Esophagus muscularis mucosa (tissue), 4 donors: ENCODE measurements around the gene NAV2. TPM values are rescaled to one million over a fixed set of nuclear protein-coding genes. Genes with fewer than 3 reads are reported as not detected.

Experiments
- DNase-seq: peaks from one replicate; pipeline ENCODE4 v3.0.0-alpha.2; 2017; ENCODE audit errors: extremely low spot score
- H3K27ac ChIP-seq, 4 donors: fragments of 200-600 bp; sonication (generic); replicated peaks in 1 of 4; 1 replicate in 3 of 4; 2 replicates in 1 of 4; pipeline ENCODE4 v1.5.1; 2016 to 2019; ENCODE audit warnings: mild to moderate bottlenecking in 1 of 4
- H3K27me3 ChIP-seq, 4 donors: fragments of 200-600 bp; sonication (generic); one replicate each; pipeline versions ENCODE4 v1.5.1 to v1.6.0; 2016 to 2019
- H3K36me3 ChIP-seq, 4 donors: fragments of 200-600 bp; sonication (generic); one replicate each; pipeline ENCODE4 v1.5.1; 2016 to 2019
- H3K4me1 ChIP-seq, 4 donors: fragments of 200-600 bp; sonication (generic); one replicate each; pipeline ENCODE4 v1.5.1; 2016 to 2019
- H3K4me3 ChIP-seq, 4 donors: fragments of 200-600 bp; sonication (generic); 1 replicate in 2 of 4; 2 replicates in 2 of 4; pipeline ENCODE4 v1.5.1; 2016 to 2019; ENCODE audit warnings: mild to moderate bottlenecking in 4 of 4, moderate library complexity in 1 of 4
- H3K9me3 ChIP-seq, 4 donors: fragments of 200-600 bp; sonication (generic); 1 replicate in 3 of 4; 2 replicates in 1 of 4; pipeline ENCODE4 v1.5.1; 2016 to 2019
- EP300 ChIP-seq: sonication (generic); formaldehyde crosslinking; IDR thresholded peaks from one replicate; pipeline ENCODE4 v1.6.1; 2017; ENCODE audit warnings: antibody characterized with exemption
- POLR2A ChIP-seq: fragments of 450-650 bp; IDR thresholded peaks from one replicate; pipeline ENCODE4 v1.6.1; 2017; ENCODE audit warnings: antibody characterized with exemption, moderate library complexity, mild to moderate bottlenecking, low read depth
- POLR2AphosphoS5 ChIP-seq, 2 donors: sonication (generic); formaldehyde crosslinking; IDR thresholded peaks; one replicate each; pipeline ENCODE4 v1.6.1; 2017; ENCODE audit warnings: antibody characterized with exemption in 2 of 2
- WGBS: methylation state at CpG from one replicate; pipeline ENCODE4 v1.1.5; 2018; 5-methylcytosine and 5-hydroxymethylcytosine counted together
- intact Hi-C: fragments of 100-400 bp; cut with DNase I; formaldehyde crosslinking; loops from one replicate; pipeline ENCODE4 v1.15.1; 2023
- total RNA-seq, 4 donors: library from RNA; depleted of rRNA; stranded (reverse); fragments of >200 nt; gene quantifications; one replicate each; pipeline versions ENCODE4 v1.1.0 to v1.2.1, GENCODE V29; 2016
- TF ChIP-seq, protein P1 (sequence below), 3 experiments: fragments of 200-600 bp in 2 of 3; fragments of 450-650 bp in 1 of 3; sonication (generic) in 2 of 3; IDR thresholded peaks; one replicate each; pipeline ENCODE4 v1.5.1; 2017 to 2019; ENCODE audit warnings: antibody characterized with exemption in 3 of 3, mild to moderate bottlenecking in 2 of 3, moderate library complexity in 1 of 3

The NAV2 gene
- total RNA-seq, 4 donors from 2014 or later, result 21.9 to 57.0 (median 37.5) TPM

DNA sequence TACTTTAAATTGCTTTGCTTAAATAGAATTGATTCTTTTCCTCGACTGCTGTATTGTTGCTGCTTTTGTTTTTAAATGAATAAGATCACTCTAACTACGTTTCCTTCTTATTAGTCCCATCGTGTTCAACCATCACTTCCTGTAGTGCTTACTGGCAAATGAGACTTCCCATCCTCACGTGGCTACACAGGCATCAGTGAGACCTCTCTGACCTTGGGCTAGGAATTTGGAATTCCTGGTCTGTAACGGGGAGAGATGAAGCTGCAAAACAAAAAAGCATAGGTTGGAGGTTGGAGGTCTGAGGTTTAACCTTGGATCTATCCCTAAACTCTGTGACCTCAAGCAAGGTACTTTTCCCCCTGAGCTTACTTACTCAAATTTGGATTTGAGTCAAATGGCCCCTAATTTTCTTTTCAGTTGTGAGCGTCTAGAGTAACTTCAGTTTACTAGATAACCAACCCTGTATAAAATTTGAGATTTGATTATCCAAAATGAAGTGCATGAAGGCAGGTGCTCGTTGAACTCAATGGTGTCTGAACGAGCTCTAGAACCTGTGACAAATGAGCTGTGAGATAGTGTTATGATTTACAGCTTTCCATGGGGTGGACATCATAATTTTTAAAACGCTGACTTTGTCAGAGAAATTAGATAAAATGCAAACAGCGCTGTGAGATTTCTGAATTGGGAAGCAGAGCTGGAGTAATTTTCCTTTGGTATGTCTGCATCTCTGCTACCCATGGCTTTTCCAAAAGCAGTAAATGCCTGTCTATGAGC is 296.4 kb downstream of the NAV2 start:
- H3K9me3 ChIP-seq, result no peaks in the 10 kb centered on the region
- no peak for DNase-seq
- intact Hi-C loops, result no loop called here
- no peak for TF ChIP-seq EP300
- TF ChIP-seq POLR2AphosphoS5 (IDR thresholded peaks at IDR 0.05), result no peak
- TF ChIP-seq, protein P1, sequence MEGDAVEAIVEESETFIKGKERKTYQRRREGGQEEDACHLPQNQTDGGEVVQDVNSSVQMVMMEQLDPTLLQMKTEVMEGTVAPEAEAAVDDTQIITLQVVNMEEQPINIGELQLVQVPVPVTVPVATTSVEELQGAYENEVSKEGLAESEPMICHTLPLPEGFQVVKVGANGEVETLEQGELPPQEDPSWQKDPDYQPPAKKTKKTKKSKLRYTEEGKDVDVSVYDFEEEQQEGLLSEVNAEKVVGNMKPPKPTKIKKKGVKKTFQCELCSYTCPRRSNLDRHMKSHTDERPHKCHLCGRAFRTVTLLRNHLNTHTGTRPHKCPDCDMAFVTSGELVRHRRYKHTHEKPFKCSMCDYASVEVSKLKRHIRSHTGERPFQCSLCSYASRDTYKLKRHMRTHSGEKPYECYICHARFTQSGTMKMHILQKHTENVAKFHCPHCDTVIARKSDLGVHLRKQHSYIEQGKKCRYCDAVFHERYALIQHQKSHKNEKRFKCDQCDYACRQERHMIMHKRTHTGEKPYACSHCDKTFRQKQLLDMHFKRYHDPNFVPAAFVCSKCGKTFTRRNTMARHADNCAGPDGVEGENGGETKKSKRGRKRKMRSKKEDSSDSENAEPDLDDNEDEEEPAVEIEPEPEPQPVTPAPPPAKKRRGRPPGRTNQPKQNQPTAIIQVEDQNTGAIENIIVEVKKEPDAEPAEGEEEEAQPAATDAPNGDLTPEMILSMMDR (IDR thresholded peaks at IDR 0.05), result no peak
- TF ChIP-seq POLR2A, result no peak
- no peak overlapping the region for H3K4me3 ChIP-seq
- H3K27ac ChIP-seq, result peak overlapping the region in 3 of 4 donors; percentile 34 to 66 (median 43)
- H3K4me1 ChIP-seq, result peaks cover 25 to 63% (median 57%) of the 10 kb centered on the region in 4 donors
- no peaks in the 10 kb centered on the region for H3K27me3 ChIP-seq
- WGBS, result 46% methylated on average over 10 of the region's 10 CpGs
- H3K36me3 ChIP-seq, result peaks cover 0 to 3% (median 0%) of the 10 kb centered on the region in 4 donors

- TF ChIP-seq POLR2A (no peak), POLR2AphosphoS5 (IDR thresholded peaks at IDR 0.05) (no peak), EP300 (no peak)
- TF ChIP-seq, protein P1 (IDR thresholded peaks at IDR 0.05), result no peak
- WGBS, result 91% methylated on average over 8 of the region's 8 CpGs
- Histone ChIP-seq H3K4me3 (no peak overlapping the region), H3K36me3 (no peaks in the 10 kb centered on the region), H3K4me1 (peaks cover 25 to 69% (median 59%) of the 10 kb centered on the region in 4 donors), H3K27me3 (no peaks in the 10 kb centered on the region), H3K9me3 (no peaks in the 10 kb centered on the region), H3K27ac (no peak overlapping the region)
- no peak for DNase-seq
- intact Hi-C loops, result no loop called here
Measured at GRCh38 chr11:20010156-20010850, 297.7 kb downstream of the NAV2 start.

- WGBS, result 86% methylated on average over 3 of the region's 3 CpGs
- TF ChIP-seq, protein P1 (IDR thresholded peaks at IDR 0.05), result no peak
- no peak for TF ChIP-seq EP300
- no peak for TF ChIP-seq POLR2AphosphoS5 (IDR thresholded peaks at IDR 0.05)
- TF ChIP-seq POLR2A, result no peak
- H3K36me3 ChIP-seq, result no peaks in the 10 kb centered on the region
- no peak for DNase-seq
- intact Hi-C loops, result no loop called here
- no peaks in the 10 kb centered on the region for H3K9me3 ChIP-seq
- H3K27me3 ChIP-seq, result no peaks in the 10 kb centered on the region
- H3K27ac ChIP-seq, result no peak overlapping the region
- H3K4me1 ChIP-seq, result peaks cover 25 to 74% (median 64%) of the 10 kb centered on the region in 4 donors
- no peak overlapping the region for H3K4me3 ChIP-seq
Measured at GRCh38 chr11:20010851-20011225, 298.2 kb downstream of the NAV2 start.

DNA sequence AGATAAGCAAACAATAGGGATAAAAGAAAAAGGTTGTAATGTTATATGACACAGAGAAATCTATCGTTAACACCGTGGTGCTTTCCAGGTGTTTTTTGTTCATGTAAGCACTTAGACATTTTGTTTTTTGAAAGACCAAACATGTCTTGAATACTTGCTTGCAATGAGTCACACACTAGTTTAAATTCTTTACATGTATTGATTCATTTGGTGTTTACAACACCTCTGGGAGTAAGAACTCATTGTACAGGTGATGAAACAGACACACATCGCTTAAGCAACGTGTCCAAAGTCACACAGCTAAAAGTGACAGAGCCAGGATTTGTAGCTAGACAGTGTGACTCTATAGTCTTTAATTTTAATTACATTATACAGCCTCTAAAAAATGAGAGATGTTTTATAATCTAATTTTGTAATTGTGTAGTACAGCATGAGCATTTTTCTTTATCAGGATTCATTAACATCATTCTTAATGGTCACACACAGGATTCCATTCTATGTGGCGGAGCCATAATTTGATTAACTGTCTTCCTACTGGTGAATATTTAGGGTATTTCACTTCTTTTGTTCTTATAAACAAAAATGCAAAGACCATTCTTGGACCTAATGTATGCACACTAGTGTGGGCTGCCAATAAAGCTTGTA is 298.8 kb downstream of the NAV2 start:
- intact Hi-C loops, result no loop called here
- 65% methylated on average over 5 of the region's 5 CpGs for WGBS
- no peak for TF ChIP-seq EP300
- TF ChIP-seq POLR2AphosphoS5 (IDR thresholded peaks at IDR 0.05), result no peak
- no peak for TF ChIP-seq POLR2A
- TF ChIP-seq, protein P1 (IDR thresholded peaks at IDR 0.05), result no peak
- H3K4me3 ChIP-seq, result no peak overlapping the region
- no peaks in the 10 kb centered on the region for H3K9me3 ChIP-seq
- no peaks in the 10 kb centered on the region for H3K36me3 ChIP-seq
- H3K27me3 ChIP-seq, result no peaks in the 10 kb centered on the region
- peaks cover 30 to 77% (median 66%) of the 10 kb centered on the region in 4 donors for H3K4me1 ChIP-seq
- DNase-seq, result no peak
- no peak overlapping the region for H3K27ac ChIP-seq
